NCI-H774 (cell line): ENCODE measurements around the gene NR2F6.

Experiments used
- DNase-seq: peaks from one replicate; lab custom pipeline; 2025; lab: John Stamatoyannopoulos, UW

NR2F6 gene

GRCh38 chr19:17263712-17264640, 18.3 kb upstream of the NR2F6 start:
- no peak for DNase-seq

GRCh38 chr19:17262557-17262956, 16.8 kb upstream of the NR2F6 start:
- DNase-seq, result no peak

DNA sequence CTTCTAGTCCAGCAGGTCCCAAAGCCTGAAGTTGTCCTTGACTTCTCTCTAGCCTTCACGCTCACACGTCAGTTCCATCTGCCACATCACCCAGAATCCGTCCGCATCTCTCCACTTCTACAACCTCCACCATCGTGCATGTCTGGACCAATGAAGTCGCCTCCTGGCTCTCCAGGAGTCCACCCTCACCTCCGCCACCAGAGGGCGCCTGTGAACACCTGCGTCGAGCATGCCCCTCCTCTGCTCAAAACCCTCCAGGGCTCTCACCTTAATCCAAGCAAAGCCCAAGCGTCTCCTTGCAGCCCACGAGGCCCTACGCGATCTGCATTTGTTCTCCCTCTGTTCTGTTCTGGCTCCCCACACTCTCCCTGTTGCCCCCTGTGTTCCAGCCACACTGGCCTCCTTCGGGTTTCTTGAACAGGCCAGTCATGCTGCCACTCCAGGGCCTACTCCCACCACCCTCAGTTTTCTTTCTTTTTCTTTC, 15.2 kb upstream of the NR2F6 start:
- DNase-seq, result peak; percentile 81

DNA sequence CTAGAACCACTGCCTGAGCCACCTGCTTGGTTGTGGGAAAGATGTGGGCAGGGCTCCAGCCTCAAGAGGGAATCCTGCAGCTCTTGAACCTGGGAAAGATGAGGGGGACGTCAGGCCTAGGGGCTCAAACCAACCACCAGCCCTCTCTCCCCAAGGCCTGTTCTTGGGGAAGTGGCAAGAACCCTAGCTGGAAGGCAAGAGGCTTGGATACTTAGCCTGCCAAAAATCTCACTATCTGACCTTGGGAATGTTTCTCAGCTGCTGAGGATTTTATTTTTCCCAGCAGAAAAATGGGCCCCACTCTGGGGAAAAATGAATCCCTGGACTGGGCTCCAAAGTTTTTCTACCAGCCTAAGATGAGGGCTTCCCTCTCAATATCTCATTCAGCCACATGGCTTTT, 14.2 kb upstream of the NR2F6 start:
- DNase-seq, result no peak

- DNase-seq, result no peak
Measured at GRCh38 chr19:17259118-17259780, 13.5 kb upstream of the NR2F6 start.

- DNase-seq, result no peak
Measured at GRCh38 chr19:17256130-17256529, 10.4 kb upstream of the NR2F6 start.

DNA sequence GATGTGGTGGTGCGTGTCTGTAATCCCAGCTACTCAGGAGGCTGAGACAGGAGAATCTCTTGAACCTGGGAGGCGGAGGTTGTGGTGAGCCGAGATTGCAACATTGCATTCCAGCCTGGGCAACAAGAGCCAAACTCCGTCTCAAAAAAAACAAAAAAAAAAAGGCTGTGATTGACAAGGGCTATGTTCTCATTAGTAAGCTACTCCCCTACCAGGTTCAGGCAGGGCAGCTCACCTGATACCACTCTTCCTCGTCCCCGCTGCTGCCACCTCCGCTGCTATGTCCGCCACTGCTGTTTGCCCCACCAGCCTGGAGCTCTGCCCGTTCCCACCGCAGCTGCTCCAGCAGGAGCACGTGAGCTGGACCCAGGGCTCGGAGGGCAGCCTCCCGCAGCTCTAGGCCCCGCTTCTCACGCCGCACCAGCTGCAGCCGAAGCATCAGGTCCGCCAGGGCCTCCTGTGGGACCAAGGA, 9.5 kb upstream of the NR2F6 start:
- peak; percentile 10 for DNase-seq

GRCh38 chr19:17254636-17255035, 8.9 kb upstream of the NR2F6 start:
- DNase-seq, result no peak

DNA sequence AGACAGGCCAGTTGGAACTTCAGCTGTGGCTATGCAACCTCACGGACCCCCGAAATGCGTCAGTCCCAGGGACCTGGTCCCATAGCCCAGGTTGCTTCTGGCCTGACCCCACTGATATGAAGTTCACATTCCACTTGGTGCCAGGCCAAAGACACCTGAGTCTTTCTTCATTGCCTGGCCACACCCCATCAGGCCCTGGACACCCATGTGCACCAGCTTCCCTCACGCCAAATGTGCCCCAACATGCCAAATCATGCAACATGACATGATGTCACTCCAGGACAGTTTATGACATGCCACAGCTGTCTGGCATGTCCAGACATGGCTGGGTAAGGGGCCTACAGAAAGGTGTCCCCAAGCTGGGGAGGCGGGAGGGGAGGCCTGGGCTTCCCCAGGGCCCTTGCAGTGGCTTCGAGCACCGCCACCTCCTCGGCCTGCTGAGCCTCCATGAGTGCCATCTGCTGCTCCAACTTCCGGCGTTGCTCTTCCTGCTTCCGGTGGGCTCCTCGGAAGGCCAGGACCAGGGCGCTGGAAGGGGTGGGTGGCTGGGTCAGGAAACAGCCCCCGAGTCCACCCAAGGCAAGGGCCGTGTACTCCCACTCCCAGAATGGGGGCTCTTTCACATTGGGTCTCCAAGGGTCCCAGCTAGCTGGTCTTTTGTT, 4.3 kb upstream of the NR2F6 start:
- DNase-seq, result no peak

- DNase-seq, result no peak
Measured at GRCh38 chr19:17248011-17248776, 2.5 kb upstream of the NR2F6 start.

GRCh38 chr19:17246681-17247425, 1.1 kb upstream of the NR2F6 start:
- DNase-seq, result peak; percentile 18

- no peak for DNase-seq
Measured at GRCh38 chr19:17244618-17245534, 843 bp downstream of the NR2F6 start.

- no peak for DNase-seq
Measured at GRCh38 chr19:17243830-17244617, 1.7 kb downstream of the NR2F6 start.

DNA sequence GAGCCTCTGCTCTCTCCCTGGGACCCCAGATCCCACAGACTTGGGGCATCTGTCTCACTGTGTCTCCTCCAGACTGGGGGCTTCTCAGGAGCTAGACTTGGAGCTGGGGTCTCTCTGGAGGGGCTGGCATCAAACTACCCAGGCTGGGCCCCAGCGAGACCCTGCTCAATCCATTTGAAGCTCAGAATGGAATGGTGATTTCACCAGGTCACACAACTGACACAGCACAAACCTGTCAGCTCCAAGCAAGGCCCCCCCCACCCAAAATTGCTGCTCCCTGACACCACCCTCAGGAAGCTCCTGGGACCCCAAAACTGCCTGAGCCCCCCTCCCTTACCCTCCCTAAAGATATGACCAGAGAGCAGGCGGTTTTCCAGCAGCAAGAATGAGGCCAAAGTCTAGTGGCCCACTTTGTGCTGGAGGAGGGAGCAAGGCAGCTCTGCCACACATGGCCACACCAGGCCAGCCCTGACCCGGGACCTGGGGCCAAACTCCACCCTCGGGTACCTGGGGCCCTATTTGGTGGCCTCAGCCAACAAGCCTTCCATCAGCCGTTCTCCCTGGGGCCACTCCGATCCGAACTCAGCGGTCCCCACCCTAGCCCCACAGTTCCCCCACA, 2.4 kb downstream of the NR2F6 start:
- no peak for DNase-seq

DNA sequence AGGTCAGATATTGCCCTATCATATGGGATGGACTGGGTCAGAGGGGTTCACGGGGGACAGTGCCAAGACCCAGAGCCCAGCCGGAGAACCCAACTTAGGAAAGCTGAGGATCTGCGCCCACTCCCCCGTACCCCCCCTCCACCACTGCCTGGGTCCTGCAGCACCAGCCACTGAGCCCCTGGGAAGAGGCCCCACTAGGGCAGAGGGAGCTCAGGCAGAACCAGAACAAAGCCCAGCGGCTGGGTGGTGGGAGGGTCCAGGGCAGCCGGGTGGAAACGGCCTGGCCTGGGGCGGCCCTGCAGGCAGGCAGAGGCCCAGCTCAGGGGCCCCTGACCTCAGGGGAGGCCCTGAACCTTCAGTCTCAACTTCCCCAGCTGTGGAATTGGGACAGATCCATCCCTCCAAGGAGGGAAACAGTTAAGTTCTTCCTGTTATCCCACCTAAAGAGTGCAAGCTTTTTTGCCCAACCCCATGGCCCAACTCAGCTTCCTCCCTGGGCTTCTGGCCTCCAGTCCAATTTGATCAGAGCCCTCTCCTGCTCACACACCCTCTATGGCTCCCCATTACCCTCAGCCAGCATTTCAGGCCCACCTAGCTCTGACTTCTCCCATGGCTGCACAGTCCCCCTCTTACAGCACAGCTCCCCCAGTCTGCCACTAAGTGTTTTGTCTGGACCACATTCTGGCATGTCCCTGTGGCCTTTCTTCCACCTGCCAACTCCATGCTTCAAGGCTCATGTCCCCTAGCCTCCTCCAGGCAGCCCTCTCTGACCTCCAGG, 3.1 kb downstream of the NR2F6 start:
- no peak for DNase-seq

GRCh38 chr19:17240826-17241399, 4.8 kb downstream of the NR2F6 start:
- no peak for DNase-seq

GRCh38 chr19:17240062-17240752, 5.5 kb downstream of the NR2F6 start:
- no peak for DNase-seq
